Measurements from ENCODE around the gene KIF6.

- TF ChIP-seq CTCF (IDR thresholded peaks at IDR 0.05) (no peak), EZH2 (IDR thresholded peaks at IDR 0.05; ENCODE audit: borderline replicate concordance, insufficient read depth, low read depth, low read length, poor library complexity, severe bottlenecking) (no peak)
These were observed 428.2 kb downstream of the KIF6 start for GRCh38 chr6:39296745-39297640.

Measured in B cell (primary cell).